Stimulated activated CD4-positive, alpha-beta T cell treated with anti-CD3 and anti-CD28 coated beads, TNF-alpha, amount 100 ng/mL, for 24 hours (primary cell): ENCODE results near the gene ZNF646.

Source experiments
- DNase-seq, 3 experiments: peaks; one replicate each; pipeline ENCODE4 v3.0.0-alpha.2; 2020; ENCODE audit warnings: low read depth in 3 of 3

Gene ZNF646

DNA sequence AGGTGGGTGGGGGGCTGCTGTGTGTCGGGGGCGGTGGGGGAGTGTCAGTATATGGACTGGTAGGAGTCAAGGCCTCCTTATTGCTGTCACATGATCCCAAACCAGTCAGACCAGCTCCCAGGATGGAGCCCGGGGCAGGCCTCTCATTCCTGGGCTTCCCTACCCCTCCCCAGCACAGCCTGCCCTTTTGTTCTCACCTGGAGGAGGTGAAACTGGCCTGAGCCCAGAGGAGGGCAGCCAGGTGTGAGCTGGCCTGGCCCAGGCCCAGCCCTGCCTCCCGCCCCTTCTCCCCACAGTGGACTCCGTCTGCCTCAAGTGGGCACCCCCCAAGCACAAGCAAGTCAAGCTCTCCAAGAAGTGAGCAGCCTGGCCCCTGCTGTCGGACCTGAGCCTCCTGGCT, 56.7 kb downstream of the ZNF646 start:
- no peak for DNase-seq

DNA sequence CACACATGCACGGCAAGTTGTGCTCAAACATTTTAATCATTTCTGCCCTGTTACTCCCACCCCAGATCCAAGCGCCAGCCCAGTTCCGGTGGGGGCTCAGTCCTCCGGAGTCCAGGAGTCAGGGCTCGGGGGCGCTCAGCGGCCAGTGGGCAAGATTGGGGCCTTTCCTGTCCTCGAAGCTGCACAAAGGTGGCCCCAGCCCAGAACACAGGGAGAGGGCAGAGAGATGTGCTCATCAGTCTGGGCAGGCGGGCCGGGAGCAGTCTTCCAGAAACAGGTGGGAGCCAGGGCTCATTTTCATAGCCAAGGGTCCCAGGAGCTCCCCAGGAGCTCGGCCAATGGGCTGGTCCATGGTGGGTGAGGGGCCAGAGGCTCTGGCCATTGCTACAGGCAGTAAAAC, 57.2 kb downstream of the ZNF646 start:
- DNase-seq: no peak

DNA sequence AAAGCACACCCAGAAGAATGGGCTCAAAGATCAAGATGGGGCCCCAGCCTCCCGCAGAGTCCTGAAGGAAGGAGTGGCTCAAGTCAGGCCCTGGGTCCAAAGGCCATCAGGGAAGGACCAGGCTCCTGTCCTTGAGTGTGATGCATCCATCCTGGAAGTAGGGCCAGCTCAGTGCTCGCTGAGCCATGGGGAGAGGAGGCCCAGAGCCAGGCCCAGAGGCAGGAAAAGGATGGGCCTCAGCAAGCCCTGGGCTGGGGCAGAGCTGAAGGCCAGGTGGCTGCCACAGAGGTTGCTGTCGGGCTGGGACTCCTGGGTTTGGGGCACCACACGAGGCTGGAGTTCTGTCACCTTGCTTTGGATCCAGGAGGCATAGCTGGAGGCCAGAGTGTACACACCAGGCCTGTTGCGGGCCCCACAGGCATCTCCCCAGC, 57.6 kb downstream of the ZNF646 start:
- no peak for DNase-seq

DNA sequence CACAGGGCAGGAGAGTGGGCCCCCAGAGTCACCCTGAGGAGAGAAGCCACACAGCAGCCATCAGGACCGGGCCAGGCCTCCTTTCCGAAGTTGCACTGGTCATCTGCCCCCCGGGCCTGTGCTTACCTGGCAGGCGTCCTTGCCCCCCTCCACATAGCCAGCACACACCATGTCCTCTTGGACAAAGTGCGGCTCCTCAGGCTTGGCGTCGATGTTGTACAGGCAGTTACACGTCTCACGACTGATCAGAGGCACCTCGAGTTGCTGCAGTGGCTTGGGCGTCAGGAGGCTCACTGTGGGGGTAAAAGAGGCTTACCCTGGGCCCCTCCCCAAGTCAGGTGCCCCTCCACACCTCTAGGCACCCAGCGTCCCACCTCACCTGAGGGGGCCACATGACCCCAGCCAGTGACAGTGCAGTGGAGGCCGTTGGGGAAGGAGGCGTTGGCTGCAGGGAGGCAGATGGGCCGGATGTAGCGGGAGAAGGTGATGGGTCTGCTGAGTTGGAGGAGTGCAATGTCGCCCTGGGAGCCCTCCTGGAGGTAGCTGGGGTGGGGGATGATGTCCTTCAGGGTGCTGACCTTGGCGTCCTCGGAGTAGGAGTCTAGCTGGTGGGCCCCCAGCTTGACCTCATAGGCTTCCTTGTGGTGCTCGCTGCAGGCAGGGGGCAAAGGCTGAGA, 58.2 kb downstream of the ZNF646 start:
- DNase-seq: no peak

DNA sequence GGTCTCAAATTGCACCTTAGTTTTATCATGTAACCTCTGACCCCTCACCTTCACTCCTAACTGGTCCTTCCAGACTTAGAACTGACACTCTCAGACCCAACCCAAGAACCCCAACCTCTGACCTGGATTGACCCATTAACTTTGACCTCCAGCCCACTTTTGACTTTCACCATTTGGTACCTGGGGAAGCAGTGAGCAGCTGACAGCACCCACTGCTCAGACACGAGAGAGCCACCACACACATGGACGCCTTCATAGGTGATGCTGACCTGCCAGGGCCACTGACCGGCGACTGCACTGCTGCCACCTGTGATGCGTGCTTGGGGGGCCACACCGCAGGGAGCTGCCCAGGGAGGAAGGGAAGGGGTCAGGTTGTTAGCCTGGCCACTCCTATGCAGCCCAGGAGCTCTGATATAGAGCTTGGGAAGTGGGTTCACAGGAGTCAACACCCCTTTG, 58.9 kb downstream of the ZNF646 start:
- DNase-seq: no peak
